ENCODE results near the gene PNO1. TPM values are rescaled to one million over a fixed set of nuclear protein-coding genes. Genes with fewer than 3 reads are reported as not detected.

Gene PNO1
- total RNA-seq, 1 donor from 2014 or later = 9.3 TPM

GRCh38 chr2:68119504-68119903 is 38.2 kb upstream of the PNO1 start:
- Histone ChIP-seq H3K4me1 (no peaks in the 10 kb centered on the region), H3K27ac (no peak overlapping the region), H3K27me3 (no peaks in the 10 kb centered on the region), H3K9me3 (no peaks in the 10 kb centered on the region), H3K4me3 (no peak overlapping the region), H3K36me3 (no peaks in the 10 kb centered on the region)
- DNase-seq (ENCODE audit: extremely low spot score in 2 of 2) = no peak
- no peak for TF ChIP-seq POLR2A (IDR thresholded peaks at IDR 0.05)
- TF ChIP-seq POLR2AphosphoS5 (IDR thresholded peaks at IDR 0.05; ENCODE audit: insufficient read depth in 1 of 2, low read depth in 1 of 2) = no peak
- TF ChIP-seq CTCF (IDR thresholded peaks at IDR 0.05) = no peak
- intact Hi-C loops (cut with DNase I) = loop anchor here (5.0 kb wide), 1 partner anchor 1522 kb away; no protein-coding TSS in a partner anchor

GRCh38 chr2:68121873-68122679 is 35.6 kb upstream of the PNO1 start:
- Histone ChIP-seq H3K4me3 (no peak overlapping the region), H3K4me1 (no peaks in the 10 kb centered on the region), H3K27ac (no peak overlapping the region), H3K27me3 (no peaks in the 10 kb centered on the region), H3K36me3 (no peaks in the 10 kb centered on the region), H3K9me3 (no peaks in the 10 kb centered on the region)
- intact Hi-C loops (cut with DNase I) = loop anchor here (5.0 kb wide), 1 partner anchor 325 kb away; no protein-coding TSS in a partner anchor
- DNase-seq (ENCODE audit: extremely low spot score in 2 of 2) = no peak
- TF ChIP-seq POLR2AphosphoS5 (IDR thresholded peaks at IDR 0.05; ENCODE audit: insufficient read depth in 1 of 2, low read depth in 1 of 2) (no peak), CTCF (IDR thresholded peaks at IDR 0.05) (peak; percentile 93 to 94 (median 94))

- no peak for DNase-seq (ENCODE audit: extremely low spot score in 2 of 2)
- Histone ChIP-seq H3K9me3 (no peaks in the 10 kb centered on the region), H3K4me1 (no peaks in the 10 kb centered on the region), H3K27ac (no peak overlapping the region), H3K27me3 (no peaks in the 10 kb centered on the region), H3K36me3 (no peaks in the 10 kb centered on the region), H3K4me3 (no peak overlapping the region)
- intact Hi-C loops (cut with DNase I) = loop anchor here (5.0 kb wide), 1 partner anchor 325 kb away; no protein-coding TSS in a partner anchor
- TF ChIP-seq POLR2A (IDR thresholded peaks at IDR 0.05) = no peak
- no peak for TF ChIP-seq POLR2AphosphoS5 (IDR thresholded peaks at IDR 0.05; ENCODE audit: insufficient read depth in 1 of 2, low read depth in 1 of 2)
- TF ChIP-seq CTCF (IDR thresholded peaks at IDR 0.05) = no peak
These were observed 35.1 kb upstream of the PNO1 start for GRCh38 chr2:68122680-68122964.

GRCh38 chr2:68124321-68124720 is 33.4 kb upstream of the PNO1 start:
- Histone ChIP-seq H3K27me3 (no peaks in the 10 kb centered on the region), H3K9me3 (no peaks in the 10 kb centered on the region), H3K4me1 (no peaks in the 10 kb centered on the region), H3K4me3 (no peak overlapping the region), H3K27ac (no peak overlapping the region), H3K36me3 (no peaks in the 10 kb centered on the region)
- intact Hi-C loops (cut with DNase I) = loop anchor here (5.0 kb wide), 1 partner anchor 323 kb away; no protein-coding TSS in a partner anchor
- no peak for TF ChIP-seq POLR2AphosphoS5 (IDR thresholded peaks at IDR 0.05; ENCODE audit: insufficient read depth in 1 of 2, low read depth in 1 of 2)
- no peak for TF ChIP-seq CTCF (IDR thresholded peaks at IDR 0.05)
- no peak for TF ChIP-seq POLR2A (IDR thresholded peaks at IDR 0.05)
- no peak for DNase-seq (ENCODE audit: extremely low spot score in 2 of 2)

- H3K9me3 ChIP-seq = no peaks in the 10 kb centered on the region
- H3K4me3 ChIP-seq = no peak overlapping the region
- H3K4me1 ChIP-seq = no peaks in the 10 kb centered on the region
- DNase-seq (ENCODE audit: extremely low spot score in 2 of 2) = no peak
- H3K27me3 ChIP-seq = no peaks in the 10 kb centered on the region
- no peak for TF ChIP-seq CTCF (IDR thresholded peaks at IDR 0.05)
- TF ChIP-seq POLR2A (IDR thresholded peaks at IDR 0.05) = no peak
- no peak for TF ChIP-seq POLR2AphosphoS5 (IDR thresholded peaks at IDR 0.05; ENCODE audit: insufficient read depth in 1 of 2, low read depth in 1 of 2)
- H3K27ac ChIP-seq = no peak overlapping the region
- peaks cover 0 to 5% of the 10 kb centered on the region in 2 donors for H3K36me3 ChIP-seq
- intact Hi-C loops (cut with DNase I) = no loop called here
These were observed 31.9 kb upstream of the PNO1 start for GRCh38 chr2:68125821-68126220.
